ENCODE data around the gene ASF1B.

Gene ASF1B

GRCh38 chr19:14091081-14091812, 45.1 kb downstream of the ASF1B start:
- TF ChIP-seq, protein P1, sequence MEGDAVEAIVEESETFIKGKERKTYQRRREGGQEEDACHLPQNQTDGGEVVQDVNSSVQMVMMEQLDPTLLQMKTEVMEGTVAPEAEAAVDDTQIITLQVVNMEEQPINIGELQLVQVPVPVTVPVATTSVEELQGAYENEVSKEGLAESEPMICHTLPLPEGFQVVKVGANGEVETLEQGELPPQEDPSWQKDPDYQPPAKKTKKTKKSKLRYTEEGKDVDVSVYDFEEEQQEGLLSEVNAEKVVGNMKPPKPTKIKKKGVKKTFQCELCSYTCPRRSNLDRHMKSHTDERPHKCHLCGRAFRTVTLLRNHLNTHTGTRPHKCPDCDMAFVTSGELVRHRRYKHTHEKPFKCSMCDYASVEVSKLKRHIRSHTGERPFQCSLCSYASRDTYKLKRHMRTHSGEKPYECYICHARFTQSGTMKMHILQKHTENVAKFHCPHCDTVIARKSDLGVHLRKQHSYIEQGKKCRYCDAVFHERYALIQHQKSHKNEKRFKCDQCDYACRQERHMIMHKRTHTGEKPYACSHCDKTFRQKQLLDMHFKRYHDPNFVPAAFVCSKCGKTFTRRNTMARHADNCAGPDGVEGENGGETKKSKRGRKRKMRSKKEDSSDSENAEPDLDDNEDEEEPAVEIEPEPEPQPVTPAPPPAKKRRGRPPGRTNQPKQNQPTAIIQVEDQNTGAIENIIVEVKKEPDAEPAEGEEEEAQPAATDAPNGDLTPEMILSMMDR (IDR thresholded peaks at IDR 0.05; ENCODE audit: unreplicated experiment in 3 of 3) = peak in 2 of 3 experiments; percentile 16 to 41
- H3K4me1 Mint-ChIP-seq = peaks cover 15% of the 10 kb centered on the region
- peak overlapping the region; percentile 98 to 100 (median 100) for H3K4me3 Mint-ChIP-seq
- peaks cover 11% of the 10 kb centered on the region for H3K9me3 Mint-ChIP-seq
- peaks cover 39% of the 10 kb centered on the region for H3K36me3 Mint-ChIP-seq (ENCODE audit: low read depth)
- no peaks in the 10 kb centered on the region for H3K27me3 Mint-ChIP-seq (ENCODE audit: low read depth)
- peak overlapping the region; percentile 94 to 95 (median 95) for H3K27ac Mint-ChIP-seq

DNA sequence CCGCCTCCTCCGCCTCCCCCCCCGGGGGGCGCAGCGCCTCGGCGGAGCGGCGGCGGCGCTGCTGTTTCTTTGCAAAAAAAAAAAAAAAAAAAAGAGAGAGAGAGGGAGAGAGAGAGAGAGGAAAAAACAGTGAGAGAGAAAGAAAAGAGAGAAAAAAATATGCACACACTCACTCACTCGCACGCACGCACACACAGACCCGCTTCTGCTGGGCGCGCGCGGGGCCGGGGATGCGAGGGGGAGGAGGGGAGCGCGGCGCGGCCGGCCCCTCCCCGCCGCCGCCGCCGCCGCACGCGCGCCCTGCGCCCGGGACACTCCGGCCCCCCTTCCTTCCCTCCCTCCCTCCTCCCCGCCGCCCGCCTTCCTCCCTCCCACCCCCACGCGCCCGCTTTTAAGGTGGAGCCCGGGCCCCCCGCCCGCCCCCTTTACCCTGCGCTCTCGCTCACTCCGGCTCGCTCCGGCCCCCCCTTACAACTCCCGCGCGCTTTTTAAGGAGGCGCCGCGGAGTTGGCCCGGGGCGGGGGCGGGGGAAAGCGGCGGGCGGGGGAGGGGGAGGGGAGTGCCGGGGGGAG, 45.8 kb downstream of the ASF1B start, which contains the start of gene SAMD1:
Gene SAMD1, minus strand, starts transcription at position 243 of the 572 bp plus-strand sequence.
- Mint-ChIP-seq H3K4me1 (peaks cover 15% of the 10 kb centered on the region), H3K36me3 (ENCODE audit: low read depth) (peaks cover 39% of the 10 kb centered on the region), H3K27me3 (ENCODE audit: low read depth) (no peaks in the 10 kb centered on the region), H3K27ac (peak within 1 kb of the TSS; percentile 94 to 95 (median 95)), H3K4me3 (peak within 1 kb of the TSS; percentile 98 to 100 (median 100)), H3K9me3 (peaks cover 11% of the 10 kb centered on the region)
- TF ChIP-seq, protein P1 (IDR thresholded peaks at IDR 0.05; ENCODE audit: unreplicated experiment in 3 of 3) = no peak

DNA sequence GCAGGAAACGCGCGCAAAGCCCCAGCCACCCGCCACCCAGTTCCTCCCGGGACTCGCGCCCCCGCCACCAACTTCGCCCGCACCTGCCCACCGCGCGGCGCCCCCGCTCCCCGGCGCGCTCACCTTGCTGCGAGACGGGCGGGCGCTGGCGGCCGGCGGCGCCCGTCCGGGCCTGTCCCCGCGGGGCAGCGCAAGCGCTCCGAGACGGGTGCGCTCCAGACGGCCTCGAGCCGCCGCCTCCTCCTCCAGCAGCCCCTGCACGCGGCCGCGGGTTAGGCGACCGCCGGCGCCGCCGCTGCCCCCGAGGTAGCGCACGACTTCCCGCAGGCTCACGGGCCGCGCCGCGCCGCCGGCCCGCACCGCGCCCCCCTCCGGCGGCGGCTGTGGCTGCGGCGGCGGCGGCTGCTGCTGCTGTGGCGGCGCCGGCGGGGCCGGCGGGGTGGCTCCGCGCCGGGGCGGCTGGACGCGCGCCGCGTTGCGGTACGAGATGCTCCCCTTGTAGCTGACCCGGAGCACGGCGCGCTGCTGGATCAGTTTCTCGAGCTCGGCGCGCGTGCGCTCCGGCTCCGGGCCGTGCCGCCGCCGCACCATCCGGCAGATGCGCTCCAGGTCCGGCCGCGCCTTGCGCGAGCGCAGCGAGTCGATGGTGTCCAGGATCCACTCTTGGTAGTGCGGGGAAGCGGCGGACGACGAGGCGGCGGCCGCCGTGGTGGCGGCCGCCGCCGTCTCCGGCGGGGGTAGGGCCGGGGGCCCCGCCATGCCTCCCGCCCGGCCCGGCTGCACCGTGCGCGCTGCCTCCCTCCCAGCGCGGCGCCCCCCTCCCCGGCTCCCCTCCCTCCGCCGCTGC, 46.5 kb downstream of the ASF1B start:
- no peaks in the 10 kb centered on the region for H3K27me3 Mint-ChIP-seq (ENCODE audit: low read depth)
- H3K27ac Mint-ChIP-seq = peak overlapping the region; percentile 58 to 89 (median 89)
- H3K36me3 Mint-ChIP-seq (ENCODE audit: low read depth) = peaks cover 42% of the 10 kb centered on the region
- peaks cover 11% of the 10 kb centered on the region for H3K9me3 Mint-ChIP-seq
- TF ChIP-seq, protein P1 (IDR thresholded peaks at IDR 0.05; ENCODE audit: unreplicated experiment in 3 of 3) = no peak
- H3K4me3 Mint-ChIP-seq = peak overlapping the region; percentile 85 to 89 (median 87)
- peaks cover 18% of the 10 kb centered on the region for H3K4me1 Mint-ChIP-seq

DNA sequence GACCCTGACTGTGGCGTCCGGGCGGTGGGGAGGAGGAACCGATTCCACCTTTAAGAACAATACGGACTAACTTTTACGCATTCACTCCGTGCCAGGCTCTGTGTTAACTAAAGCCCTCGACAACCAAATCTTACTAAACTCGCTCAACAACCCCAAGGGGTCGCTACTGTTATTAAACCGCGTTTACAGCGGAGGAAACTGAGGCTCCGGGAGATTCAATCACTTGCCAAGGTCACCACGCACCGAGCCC, 47.1 kb downstream of the ASF1B start:
- TF ChIP-seq, protein P1 (IDR thresholded peaks at IDR 0.05; ENCODE audit: unreplicated experiment in 3 of 3) = peak; percentile 18 to 34 (median 28)
- peak overlapping the region; percentile 58 to 89 (median 78) for H3K27ac Mint-ChIP-seq
- peaks cover 20% of the 10 kb centered on the region for H3K4me1 Mint-ChIP-seq
- H3K36me3 Mint-ChIP-seq (ENCODE audit: low read depth) = peaks cover 37% of the 10 kb centered on the region
- no peaks in the 10 kb centered on the region for H3K27me3 Mint-ChIP-seq (ENCODE audit: low read depth)
- H3K9me3 Mint-ChIP-seq = peaks cover 7% of the 10 kb centered on the region
- H3K4me3 Mint-ChIP-seq = peak overlapping the region; percentile 85 to 89 (median 87)

DNA sequence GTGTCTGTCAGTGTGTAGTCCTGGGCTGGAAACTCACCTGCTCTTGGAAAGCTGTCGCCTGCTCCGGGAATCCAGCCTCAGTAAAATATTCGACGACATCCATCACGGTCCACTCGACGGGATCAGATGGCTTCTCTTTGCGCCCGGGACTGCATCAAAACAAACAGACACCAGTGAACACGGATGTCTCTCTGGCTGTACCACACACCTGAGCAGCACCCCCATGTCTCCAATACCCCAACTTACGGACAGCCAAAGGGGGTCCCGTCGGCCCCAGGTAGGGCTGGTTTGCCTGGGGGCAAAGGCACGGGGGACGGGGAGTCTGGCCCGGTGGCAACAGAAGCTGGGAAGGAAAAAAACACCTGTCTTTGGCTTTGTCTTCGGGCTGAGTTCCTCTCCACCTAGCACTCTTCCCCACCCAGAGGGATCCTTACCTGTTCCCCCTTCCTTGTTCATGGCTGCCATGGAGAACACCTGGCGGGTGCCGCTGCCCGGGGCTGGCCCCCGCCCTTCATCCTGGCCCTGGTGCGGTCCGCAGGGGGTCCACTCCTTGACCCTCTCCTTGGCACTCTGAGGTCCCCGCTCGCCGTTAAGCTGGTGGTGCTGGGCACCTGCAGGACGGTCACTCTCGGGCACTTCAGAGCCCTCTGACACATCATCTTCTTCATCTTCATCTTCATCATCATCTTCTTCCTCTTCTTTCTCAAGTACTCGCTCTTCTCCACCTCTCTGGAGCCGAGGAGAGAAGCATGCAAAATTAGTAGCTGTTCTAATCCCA, 47.6 kb downstream of the ASF1B start:
- Mint-ChIP-seq H3K4me1 (peaks cover 20% of the 10 kb centered on the region), H3K27ac (peak overlapping the region; percentile 58 to 89 (median 78))
- TF ChIP-seq, protein P1 (IDR thresholded peaks at IDR 0.05; ENCODE audit: unreplicated experiment in 3 of 3) = no peak

More for the DNA sequence above, 47.6 kb downstream of the ASF1B start:
- Mint-ChIP-seq H3K9me3 (peaks cover 7% of the 10 kb centered on the region), H3K36me3 (ENCODE audit: low read depth) (peaks cover 33% of the 10 kb centered on the region), H3K4me3 (peak overlapping the region; percentile 85 to 89 (median 87)), H3K27me3 (ENCODE audit: low read depth) (no peaks in the 10 kb centered on the region)

All from nephron (organoid).